ENCODE measurements around the gene ADGRA1. TPM values are rescaled to one million over a fixed set of nuclear protein-coding genes. Genes with fewer than 3 reads are reported as not detected.

Gene ADGRA1
- total and polyA plus RNA-seq, 2 experiments from 2014 or later, result 0.23 to 0.52 TPM

- TF ChIP-seq ZNF462 (CRISPR knock-in tag; IDR thresholded peaks at IDR 0.05) (no peak), ZNF114 (CRISPR knock-in tag; IDR thresholded peaks at IDR 0.05) (no peak), EZH2phosphoT487 (IDR thresholded peaks at IDR 0.05; ENCODE audit: unreplicated experiment) (no peak)
These were observed 46.6 kb upstream of the ADGRA1 start (continued) for GRCh38 chr10:133041101-133041500.

GRCh38 chr10:133042061-133042460, 45.7 kb upstream of the ADGRA1 start:
- no peaks in the 10 kb centered on the region for H3F3A ChIP-seq (replicated peaks; ENCODE audit: low read depth)
- H3K27ac Mint-ChIP-seq, result no peak overlapping the region
- H3K36me3 Mint-ChIP-seq (ENCODE audit: low read depth), result no peaks in the 10 kb centered on the region
- DNase-seq (ENCODE audit: low spot score) (no peak), ATAC-seq (no peak)
- no peak overlapping the region for H3K27ac ChIP-seq (ENCODE audit: low read depth)
- H3K27me3 Mint-ChIP-seq (ENCODE audit: insufficient read depth, low read depth, poor library complexity), result peaks cover 6% of the 10 kb centered on the region
- no peaks in the 10 kb centered on the region for H3K9me2 ChIP-seq (ENCODE audit: insufficient read depth)
- H3K27me3 ChIP-seq (ENCODE audit: insufficient read depth), result no peaks in the 10 kb centered on the region
- H2AFZ ChIP-seq, result no peak overlapping the region
- H3K4me3 Mint-ChIP-seq, result no peak overlapping the region
- H3K4me2 ChIP-seq, result no peak overlapping the region
- H4K20me1 ChIP-seq (replicated peaks; ENCODE audit: insufficient read depth), result no peaks in the 10 kb centered on the region
- H3K4me1 Mint-ChIP-seq, result no peaks in the 10 kb centered on the region
- H3K36me3 ChIP-seq (ENCODE audit: insufficient read depth), result no peaks in the 10 kb centered on the region; the same call in 1 of the 2 replicates
- H3K79me2 ChIP-seq (replicated peaks; ENCODE audit: insufficient read depth), result no peaks in the 10 kb centered on the region
- H3K4me3 ChIP-seq, result no peak overlapping the region
- no peaks in the 10 kb centered on the region for H3K4me1 ChIP-seq (ENCODE audit: insufficient read depth)
- H3K9me3 Mint-ChIP-seq, result no peaks in the 10 kb centered on the region
- TF ChIP-seq POLR2AphosphoS5 (IDR thresholded peaks at IDR 0.05; ENCODE audit: low read depth) (no peak), STAT1 (IDR thresholded peaks at IDR 0.05; ENCODE audit: unreplicated experiment) (no peak), CTCF (conservative IDR thresholded peaks at IDR 0.05; ENCODE audit: low read depth in 2 of 2) (no peak), CREB1 (CRISPR knock-in tag; IDR thresholded peaks at IDR 0.05; ENCODE audit: low read depth) (no peak), ZNF331 (CRISPR knock-in tag; IDR thresholded peaks at IDR 0.05; ENCODE audit: low read depth) (no peak), ZNF114 (CRISPR knock-in tag; IDR thresholded peaks at IDR 0.05) (no peak), EZH2 (IDR thresholded peaks at IDR 0.05; ENCODE audit: low read depth, unreplicated experiment) (no peak), NANOG (IDR thresholded peaks at IDR 0.05; ENCODE audit: borderline replicate concordance) (no peak)
